HG02840 (cell line): Measurements from ENCODE around the gene IFRD1.
A peak's percentile ranks its signal among the peaks of the same experiment; 100 is the strongest.

Experiments used
- ATAC-seq: cut with Tn5 transposase; IDR thresholded peaks from one replicate; pipeline ENCODE4 v1.9.1; 2021; ENCODE audit warnings: mild to moderate bottlenecking, moderate library complexity, moderate number of reproducible peaks; ENCODE audit not compliant: unreplicated experiment, low FRiP score

The IFRD1 gene

GRCh38 chr7:112449902-112450806, at the start of gene IFRD1:
Gene IFRD1, plus strand, starts transcription at chr7:112450460. Its CDS starts 229 bp downstream, at chr7:112450689.
- peak; percentile 72 for ATAC-seq

GRCh38 chr7:112404321-112404720, 45.9 kb upstream of the IFRD1 start:
- no peak for ATAC-seq

GRCh38 chr7:112405286-112405685, 45.0 kb upstream of the IFRD1 start:
- ATAC-seq = no peak

- ATAC-seq = no peak
These were observed 43.0 kb upstream of the IFRD1 start for GRCh38 chr7:112407261-112407660.

GRCh38 chr7:112410092-112410491, 40.2 kb upstream of the IFRD1 start:
- no peak for ATAC-seq

- no peak for ATAC-seq
These were observed 39.0 kb upstream of the IFRD1 start for GRCh38 chr7:112411186-112411795.

- ATAC-seq = no peak
These were observed 35.3 kb upstream of the IFRD1 start for GRCh38 chr7:112414855-112415490.

- no peak for ATAC-seq
These were observed 34.1 kb upstream of the IFRD1 start for GRCh38 chr7:112416127-112416526.

GRCh38 chr7:112419543-112420130, 30.6 kb upstream of the IFRD1 start:
- no peak for ATAC-seq

- ATAC-seq = no peak
These were observed 29.9 kb upstream of the IFRD1 start for GRCh38 chr7:112420236-112420861.

- no peak for ATAC-seq
These were observed 28.4 kb upstream of the IFRD1 start for GRCh38 chr7:112421666-112422486.

GRCh38 chr7:112422842-112423496, 27.3 kb upstream of the IFRD1 start:
- no peak for ATAC-seq

GRCh38 chr7:112423987-112424386, 26.3 kb upstream of the IFRD1 start:
- ATAC-seq = no peak

GRCh38 chr7:112427984-112428383, 22.3 kb upstream of the IFRD1 start:
- ATAC-seq = no peak

- no peak for ATAC-seq
These were observed 21.5 kb upstream of the IFRD1 start for GRCh38 chr7:112428715-112429114.

- ATAC-seq = no peak
These were observed 19.6 kb upstream of the IFRD1 start for GRCh38 chr7:112430649-112431048.

GRCh38 chr7:112431803-112432202, 18.5 kb upstream of the IFRD1 start:
- no peak for ATAC-seq

GRCh38 chr7:112433289-112433688, 17.0 kb upstream of the IFRD1 start:
- ATAC-seq = no peak

- no peak for ATAC-seq
These were observed 13.2 kb upstream of the IFRD1 start for GRCh38 chr7:112437072-112437471.
